Keratinocyte (primary cell): ENCODE data around the gene IRX3.

Source experiments
- EZH2 ChIP-seq: IDR thresholded peaks from one replicate; pipeline ENCODE4 v1.6.1; 2012; ENCODE audit warnings: inconsistent platforms, mild to moderate bottlenecking, low read length, moderate library complexity
- TF ChIP-seq, protein P1 (sequence below), 3 experiments: IDR thresholded peaks in 1 of 3; conservative IDR thresholded peaks in 1 of 3; optimal IDR thresholded peaks in 1 of 3; 2 replicates in 2 of 3; 3 replicates in 1 of 3; pipeline versions ENCODE3 to v1.5.1; 2011; ENCODE audit warnings: low read length in 3 of 3, mild to moderate bottlenecking in 3 of 3, moderate library complexity in 2 of 3, control low read depth in 1 of 3, inconsistent platforms in 1 of 3; ENCODE audit not compliant: insufficient read depth in 2 of 3; ENCODE audit errors: extremely low read depth in 1 of 3

DNA sequence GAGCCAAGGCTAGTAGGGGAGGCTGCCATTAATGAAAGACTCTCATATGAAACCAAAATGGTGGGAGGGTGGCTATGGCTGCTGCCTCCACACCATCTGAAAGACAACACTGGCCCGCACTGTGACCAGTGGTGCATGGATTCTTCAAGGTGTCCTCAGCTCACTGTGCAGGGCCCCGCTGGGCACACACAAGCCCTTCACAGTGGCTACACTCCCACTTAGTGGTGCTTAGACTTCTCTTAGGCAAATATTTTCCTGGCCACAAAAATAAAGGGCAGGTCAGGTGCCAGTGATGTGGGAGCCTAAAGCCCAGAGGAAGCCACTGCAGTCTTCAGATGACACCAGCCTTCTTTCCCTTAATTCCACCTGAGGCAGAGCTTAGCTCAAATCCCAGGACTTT is 38.1 kb upstream of the IRX3 start:
- TF ChIP-seq, protein P1, sequence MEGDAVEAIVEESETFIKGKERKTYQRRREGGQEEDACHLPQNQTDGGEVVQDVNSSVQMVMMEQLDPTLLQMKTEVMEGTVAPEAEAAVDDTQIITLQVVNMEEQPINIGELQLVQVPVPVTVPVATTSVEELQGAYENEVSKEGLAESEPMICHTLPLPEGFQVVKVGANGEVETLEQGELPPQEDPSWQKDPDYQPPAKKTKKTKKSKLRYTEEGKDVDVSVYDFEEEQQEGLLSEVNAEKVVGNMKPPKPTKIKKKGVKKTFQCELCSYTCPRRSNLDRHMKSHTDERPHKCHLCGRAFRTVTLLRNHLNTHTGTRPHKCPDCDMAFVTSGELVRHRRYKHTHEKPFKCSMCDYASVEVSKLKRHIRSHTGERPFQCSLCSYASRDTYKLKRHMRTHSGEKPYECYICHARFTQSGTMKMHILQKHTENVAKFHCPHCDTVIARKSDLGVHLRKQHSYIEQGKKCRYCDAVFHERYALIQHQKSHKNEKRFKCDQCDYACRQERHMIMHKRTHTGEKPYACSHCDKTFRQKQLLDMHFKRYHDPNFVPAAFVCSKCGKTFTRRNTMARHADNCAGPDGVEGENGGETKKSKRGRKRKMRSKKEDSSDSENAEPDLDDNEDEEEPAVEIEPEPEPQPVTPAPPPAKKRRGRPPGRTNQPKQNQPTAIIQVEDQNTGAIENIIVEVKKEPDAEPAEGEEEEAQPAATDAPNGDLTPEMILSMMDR (optimal IDR thresholded peaks at IDR 0.05 in 1 of 3, IDR thresholded peaks at IDR 0.05 in 1 of 3, conservative IDR thresholded peaks at IDR 0.05 in 1 of 3; ENCODE audit: extremely low read depth in 1 of 3, insufficient read depth in 2 of 3, low read length in 3 of 3): no peak
- TF ChIP-seq EZH2: no peak
